Measurements from ENCODE around the gene CAMK2A.
A peak's percentile ranks its signal among the peaks of the same experiment; 100 is the strongest.

CAMK2A gene

GRCh38 chr5:150183436-150183835 is 106.1 kb downstream of the CAMK2A start:
- DNase-seq, result no peak

- no peak for DNase-seq
Measured at GRCh38 chr5:150182774-150183173, 106.8 kb downstream of the CAMK2A start.

GRCh38 chr5:150181766-150182545 is 107.6 kb downstream of the CAMK2A start:
- no peak for DNase-seq

- no peak for DNase-seq
Measured at GRCh38 chr5:150181027-150181426, 108.5 kb downstream of the CAMK2A start.

- DNase-seq, result no peak
Measured at GRCh38 chr5:150180241-150181026, 109.1 kb downstream of the CAMK2A start.

GRCh38 chr5:150179019-150179620 is 110.5 kb downstream of the CAMK2A start:
- DNase-seq, result no peak

GRCh38 chr5:150178262-150178661 is 111.3 kb downstream of the CAMK2A start:
- no peak for DNase-seq

- no peak for DNase-seq
Measured at GRCh38 chr5:150177721-150178120, 111.9 kb downstream of the CAMK2A start.

- DNase-seq, result no peak
Measured at GRCh38 chr5:150176745-150177477, 112.7 kb downstream of the CAMK2A start.

- peak; percentile 79 for DNase-seq
Measured at GRCh38 chr5:150175536-150175935, 114.0 kb downstream of the CAMK2A start.

GRCh38 chr5:150175076-150175475 is 114.5 kb downstream of the CAMK2A start:
- DNase-seq, result no peak

- no peak for DNase-seq
Measured at GRCh38 chr5:150174285-150174684, 115.3 kb downstream of the CAMK2A start.

GRCh38 chr5:150173161-150173560 is 116.4 kb downstream of the CAMK2A start:
- no peak for DNase-seq

- no peak for DNase-seq
Measured at GRCh38 chr5:150172556-150172955, 117.0 kb downstream of the CAMK2A start.

GRCh38 chr5:150172145-150172544 is 117.4 kb downstream of the CAMK2A start:
- no peak for DNase-seq
